ENCODE results near the gene KCNJ14. TPM values are rescaled to one million over a fixed set of nuclear protein-coding genes. Genes with fewer than 3 reads are reported as not detected.

The KCNJ14 gene
- total RNA-seq, 1 donor from 2014 or later, result 1.2 TPM

DNA sequence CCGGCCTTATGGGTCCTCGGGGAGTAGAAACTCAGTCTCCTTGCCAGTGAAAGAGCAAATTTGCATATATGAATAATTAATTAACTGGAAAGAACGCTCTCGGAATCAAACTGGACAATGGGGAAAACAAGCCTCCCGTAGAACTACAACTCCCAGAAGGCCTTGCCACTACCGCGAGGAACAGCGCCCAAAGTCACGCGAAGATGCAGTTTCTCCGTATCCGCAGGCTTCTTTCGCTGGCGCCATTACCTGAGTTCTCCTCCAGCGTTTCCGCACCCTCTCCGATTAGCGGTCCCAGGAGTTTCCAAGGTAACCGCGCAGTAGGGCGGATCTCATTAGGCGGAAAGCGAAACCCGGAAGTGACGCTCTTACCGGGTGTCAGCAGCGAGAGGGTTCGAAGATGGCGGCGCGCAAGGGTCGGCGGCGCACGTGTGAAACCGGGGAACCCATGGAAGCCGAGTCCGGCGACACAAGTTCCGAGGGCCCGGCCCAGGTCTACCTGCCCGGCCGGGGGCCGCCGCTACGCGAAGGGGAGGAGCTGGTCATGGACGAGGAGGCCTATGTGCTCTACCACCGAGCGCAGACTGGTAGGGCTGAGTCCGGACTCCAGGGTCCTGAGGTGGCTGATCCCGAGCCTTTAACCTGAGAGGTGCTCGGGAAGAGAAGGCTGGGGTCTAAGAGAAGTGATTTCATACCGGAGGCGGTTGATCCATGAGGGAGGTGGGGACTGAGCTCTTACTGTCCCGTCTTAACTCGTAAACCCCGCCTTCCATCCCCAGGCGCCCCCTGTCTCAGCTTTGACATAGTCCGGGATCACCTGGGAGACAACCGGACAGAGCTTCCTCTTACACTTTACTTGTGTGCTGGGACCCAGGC, 9.5 kb upstream of the KCNJ14 start, which contains the start of gene GRWD1:
GRWD1 (plus strand) TSS at position 378 of the 876 bp plus-strand sequence; CDS start at position 401, 23 bp downstream.
- DNase-seq, result peak; percentile 92

DNA sequence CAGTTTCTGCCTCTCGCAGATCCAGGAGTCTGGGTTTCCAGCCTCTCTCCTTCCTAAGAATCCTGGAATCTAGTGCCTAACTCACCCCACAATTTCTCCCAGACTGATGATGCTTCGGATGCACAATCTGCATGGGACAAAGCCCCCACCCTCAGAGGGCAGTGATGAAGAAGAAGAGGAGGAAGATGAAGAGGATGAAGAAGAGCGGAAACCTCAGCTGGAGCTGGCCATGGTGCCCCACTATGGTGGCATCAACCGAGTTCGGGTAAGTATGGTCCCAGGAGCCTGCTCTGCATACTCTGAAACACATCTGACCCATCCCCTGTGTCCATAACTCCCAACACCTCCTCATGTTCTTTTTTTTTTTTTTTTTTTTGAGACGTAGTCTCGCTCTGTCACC, 8.8 kb upstream of the KCNJ14 start:
- DNase-seq, result no peak

DNA sequence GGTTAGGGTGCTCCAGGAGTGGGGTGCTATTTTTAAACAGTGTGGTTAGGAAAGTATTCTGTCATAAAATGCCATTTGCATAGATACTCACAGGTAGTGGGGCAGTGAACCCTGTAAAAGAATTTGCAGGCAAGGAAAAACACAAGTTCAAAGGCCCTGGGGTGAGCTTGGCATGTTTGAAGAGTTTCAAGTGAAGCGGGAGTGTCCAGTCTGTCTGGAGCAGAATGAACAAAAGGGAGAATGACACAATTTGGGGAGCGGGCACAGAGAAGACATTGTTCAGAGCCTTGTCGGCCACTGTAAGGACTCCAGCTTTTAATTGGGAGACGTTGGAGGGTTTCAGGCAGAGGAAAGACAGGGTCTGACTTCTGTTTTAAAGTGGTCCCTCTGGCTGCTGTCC, 6.8 kb upstream of the KCNJ14 start:
- no peak for DNase-seq

DNA sequence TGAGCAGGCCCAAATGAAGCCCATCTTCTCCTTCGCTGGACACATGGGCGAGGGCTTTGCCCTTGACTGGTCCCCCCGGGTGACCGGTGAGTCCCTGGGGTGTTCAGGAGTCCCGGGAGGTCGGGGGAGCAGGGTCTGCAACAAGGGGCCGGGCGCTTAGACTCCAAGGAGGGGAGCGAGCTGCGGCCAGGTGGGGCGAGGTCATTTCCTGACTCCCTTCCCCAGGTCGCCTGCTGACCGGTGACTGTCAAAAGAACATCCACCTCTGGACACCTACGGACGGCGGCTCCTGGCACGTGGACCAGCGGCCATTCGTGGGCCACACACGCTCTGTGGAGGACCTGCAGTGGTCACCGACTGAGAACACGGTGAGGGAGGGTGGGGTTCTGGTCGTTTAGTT, 4.9 kb upstream of the KCNJ14 start:
- no peak for DNase-seq

DNA sequence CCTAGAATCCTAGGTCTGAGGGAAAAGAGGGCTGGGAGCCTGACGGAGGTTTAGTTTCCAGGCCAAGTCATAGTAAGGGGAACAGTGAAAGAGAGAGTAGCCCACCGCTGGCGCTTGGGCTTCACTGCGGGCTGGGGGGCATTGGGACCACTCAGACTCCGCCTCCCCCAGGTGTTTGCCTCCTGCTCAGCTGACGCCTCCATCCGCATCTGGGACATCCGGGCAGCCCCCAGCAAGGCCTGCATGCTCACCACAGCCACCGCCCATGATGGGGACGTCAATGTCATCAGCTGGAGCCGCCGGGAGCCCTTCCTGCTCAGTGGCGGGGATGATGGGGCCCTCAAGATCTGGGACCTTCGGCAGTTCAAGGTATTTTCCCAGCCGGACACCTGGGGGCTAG, 4.5 kb upstream of the KCNJ14 start:
- DNase-seq, result no peak

DNA sequence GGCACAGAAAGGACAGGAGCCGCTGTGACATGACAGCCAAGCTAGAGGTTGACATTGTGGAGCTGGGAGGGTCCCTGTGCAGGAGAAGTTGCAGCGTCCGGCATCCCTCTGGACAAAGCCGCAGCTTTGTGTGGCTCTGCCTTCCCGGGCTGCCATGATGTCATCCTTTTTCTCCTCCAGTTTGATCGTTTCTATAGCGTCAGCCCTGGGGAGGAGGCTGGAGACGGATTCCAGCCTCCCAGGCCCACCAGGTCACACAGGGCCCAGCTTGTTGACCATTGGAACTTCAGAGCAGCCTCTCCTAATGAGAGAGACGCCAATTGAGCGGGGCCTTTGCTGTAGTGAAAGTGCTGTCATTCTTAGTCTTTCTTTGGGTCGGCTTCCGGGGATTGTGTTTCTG, 3.8 kb upstream of the KCNJ14 start:
- no peak for DNase-seq

DNA sequence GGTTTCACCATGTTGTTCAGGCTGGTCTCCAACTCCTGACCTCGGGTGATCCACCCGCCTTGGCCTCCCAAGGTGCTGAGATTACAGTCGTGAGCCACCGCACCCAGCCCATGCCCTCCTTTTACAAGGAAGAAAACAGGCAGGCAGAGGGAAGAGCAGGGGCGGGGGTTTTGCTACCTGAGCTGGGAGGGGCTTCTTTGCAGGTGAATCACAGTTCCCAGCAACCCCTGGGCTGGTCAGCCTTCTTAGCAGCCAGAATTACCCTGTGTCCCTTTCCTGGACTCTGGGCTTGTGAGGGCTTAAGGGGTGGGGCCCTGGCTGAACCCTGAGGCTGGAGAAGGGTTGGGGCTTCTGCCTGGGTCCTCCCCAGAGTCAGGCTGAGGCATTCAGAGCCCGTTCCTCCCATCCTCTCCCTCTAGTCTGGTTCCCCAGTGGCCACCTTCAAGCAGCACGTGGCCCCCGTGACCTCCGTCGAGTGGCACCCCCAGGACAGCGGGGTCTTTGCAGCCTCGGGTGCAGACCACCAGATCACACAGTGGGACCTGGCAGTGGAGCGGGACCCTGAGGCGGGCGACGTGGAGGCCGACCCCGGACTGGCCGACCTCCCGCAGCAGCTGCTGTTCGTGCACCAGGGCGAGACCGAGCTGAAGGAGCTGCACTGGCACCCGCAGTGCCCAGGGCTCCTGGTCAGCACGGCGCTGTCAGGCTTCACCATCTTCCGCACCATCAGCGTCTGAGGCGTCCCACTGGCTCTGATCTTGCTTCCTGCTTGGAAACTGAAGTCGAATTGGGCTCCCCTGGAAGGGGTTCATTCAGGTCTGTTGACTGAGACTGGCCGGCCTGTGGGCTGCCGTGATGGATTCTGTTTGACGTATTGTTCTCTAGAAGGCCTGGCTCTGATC, 2.8 kb upstream of the KCNJ14 start:
- DNase-seq, result no peak

DNA sequence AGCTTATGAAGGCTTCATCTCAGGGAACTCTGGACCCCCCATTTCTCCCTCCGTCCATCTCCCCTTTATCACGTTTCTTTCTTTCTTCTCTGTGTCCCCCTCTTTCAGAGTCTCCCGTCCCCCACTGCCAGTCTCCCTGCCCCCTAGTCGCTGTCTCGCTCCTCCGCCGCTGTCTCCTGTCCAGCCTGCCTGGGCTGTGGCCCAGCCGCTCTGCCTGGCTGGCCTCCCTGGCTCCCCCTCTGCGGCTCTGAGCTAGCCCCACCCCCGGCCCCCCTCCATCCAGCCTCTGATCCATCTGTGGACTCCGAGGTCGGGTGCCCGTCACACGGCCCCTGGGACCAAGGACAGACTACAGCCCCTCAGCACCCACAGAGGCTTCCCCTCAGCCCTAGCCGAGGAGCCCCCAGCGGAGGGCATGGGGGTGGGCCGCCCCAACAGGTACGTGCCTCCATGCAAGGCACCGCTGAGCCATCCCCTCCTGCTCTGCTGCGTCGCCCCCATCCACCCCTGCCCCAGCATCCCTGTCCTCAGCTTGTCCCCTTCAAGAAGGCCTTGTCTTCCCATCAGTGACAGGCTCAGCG, 1.1 kb upstream of the KCNJ14 start:
- no peak for DNase-seq

DNA sequence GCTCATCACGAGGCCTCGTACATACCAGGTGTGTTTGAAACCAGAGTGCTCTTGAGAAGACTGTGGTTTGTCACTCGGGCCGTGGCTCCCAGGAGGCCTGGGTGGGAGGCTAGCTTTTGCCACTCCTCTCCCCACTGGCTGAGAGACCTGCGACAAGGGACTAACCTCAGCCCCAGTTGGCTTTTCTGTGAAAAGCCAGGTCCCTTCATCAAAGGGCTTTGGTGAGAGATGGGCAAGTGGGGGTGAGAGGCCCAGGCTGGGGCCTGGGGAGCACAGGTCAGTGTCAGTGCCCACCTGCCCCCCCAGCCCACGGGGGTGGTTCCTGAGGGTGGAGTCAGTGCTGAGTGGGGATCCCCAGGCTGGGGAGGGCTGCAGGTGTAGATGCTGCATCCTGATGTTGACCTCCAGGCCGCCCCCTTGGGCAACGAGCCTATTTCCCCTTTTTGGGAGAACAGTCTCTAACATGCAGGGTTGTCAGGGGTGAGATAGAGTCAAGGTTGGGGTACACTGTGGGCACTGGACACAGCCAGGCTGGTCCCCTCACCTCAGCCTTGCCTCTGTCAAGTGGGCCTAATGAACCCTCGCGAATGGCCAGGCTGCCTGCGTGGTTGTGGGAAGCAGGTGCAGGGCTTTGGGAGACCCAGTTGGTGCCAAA, 661 bp downstream of the KCNJ14 start:
- DNase-seq, result no peak

DNA sequence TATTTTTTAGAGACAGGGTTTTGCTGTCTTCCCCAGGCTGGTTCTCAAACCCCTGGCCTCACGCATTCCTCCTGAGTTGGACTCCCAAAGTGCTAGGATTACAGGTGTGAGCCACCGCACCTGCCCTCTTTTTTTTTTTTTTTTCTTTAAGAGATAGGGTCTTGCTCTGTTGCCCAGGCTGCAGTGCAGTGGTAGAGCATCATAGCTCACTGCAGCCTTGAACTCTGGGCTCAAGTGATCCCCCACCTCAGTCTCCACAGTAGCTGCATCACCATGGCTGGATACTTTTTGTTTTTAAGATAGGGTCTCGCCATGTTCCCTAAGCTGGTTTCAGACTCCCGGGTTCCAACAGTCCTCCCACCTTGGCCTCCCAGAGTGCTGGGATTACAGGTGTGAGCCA, 1.5 kb downstream of the KCNJ14 start:
- no peak for DNase-seq

DNA sequence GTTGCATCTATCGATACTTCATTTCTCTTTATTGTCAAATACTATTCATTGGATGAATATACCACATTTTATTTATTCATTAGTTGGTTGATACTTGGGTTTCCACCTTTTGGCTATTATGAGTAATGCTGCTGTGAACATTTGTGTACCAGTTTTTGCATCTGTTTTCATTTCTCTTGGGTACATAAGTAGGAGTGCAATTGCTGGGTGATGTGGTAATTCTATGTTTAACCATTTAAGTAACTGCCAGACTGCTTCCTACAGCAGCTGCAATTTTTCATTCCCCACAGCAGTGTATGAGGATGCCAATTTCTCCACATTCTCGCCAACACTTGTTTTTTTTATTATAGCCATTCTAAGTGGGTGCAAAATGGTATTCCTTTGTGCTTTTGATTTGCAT, 2.6 kb downstream of the KCNJ14 start:
- DNase-seq, result peak; percentile 23

DNA sequence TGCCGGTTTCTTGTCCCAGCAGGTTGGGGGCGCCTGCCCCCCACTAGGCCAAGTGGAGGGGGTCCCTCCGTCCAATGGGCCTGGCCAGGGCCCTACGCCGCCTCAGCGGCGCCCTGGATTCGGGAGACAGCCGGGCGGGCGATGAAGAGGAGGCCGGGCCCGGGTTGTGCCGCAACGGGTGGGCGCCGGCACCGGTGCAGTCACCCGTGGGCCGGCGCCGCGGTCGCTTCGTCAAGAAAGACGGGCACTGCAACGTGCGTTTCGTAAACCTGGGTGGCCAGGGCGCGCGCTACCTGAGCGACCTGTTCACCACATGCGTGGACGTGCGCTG, 6.2 kb downstream of the KCNJ14 start:
- no peak for DNase-seq

DNA sequence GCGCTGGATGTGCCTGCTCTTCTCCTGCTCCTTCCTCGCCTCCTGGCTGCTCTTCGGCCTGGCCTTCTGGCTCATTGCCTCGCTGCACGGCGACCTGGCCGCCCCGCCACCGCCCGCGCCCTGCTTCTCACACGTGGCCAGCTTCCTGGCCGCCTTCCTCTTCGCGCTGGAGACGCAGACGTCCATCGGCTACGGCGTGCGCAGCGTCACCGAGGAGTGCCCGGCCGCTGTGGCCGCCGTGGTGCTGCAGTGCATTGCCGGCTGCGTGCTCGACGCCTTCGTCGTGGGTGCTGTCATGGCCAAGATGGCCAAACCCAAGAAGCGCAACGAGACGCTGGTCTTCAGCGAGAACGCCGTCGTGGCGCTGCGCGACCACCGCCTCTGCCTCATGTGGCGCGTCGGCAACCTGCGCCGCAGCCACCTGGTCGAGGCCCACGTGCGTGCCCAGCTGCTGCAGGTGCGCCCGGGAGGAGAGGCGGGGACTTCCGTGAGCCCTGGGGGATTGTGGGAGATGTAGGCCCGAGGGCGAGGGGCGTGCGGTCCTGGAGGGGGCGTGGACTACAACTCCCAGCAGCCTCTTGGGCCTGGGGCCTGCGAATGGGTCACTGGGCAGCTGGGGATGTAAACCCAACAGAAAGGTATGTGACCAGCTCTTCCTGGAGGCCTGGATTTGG, 6.7 kb downstream of the KCNJ14 start:
- no peak for DNase-seq

DNA sequence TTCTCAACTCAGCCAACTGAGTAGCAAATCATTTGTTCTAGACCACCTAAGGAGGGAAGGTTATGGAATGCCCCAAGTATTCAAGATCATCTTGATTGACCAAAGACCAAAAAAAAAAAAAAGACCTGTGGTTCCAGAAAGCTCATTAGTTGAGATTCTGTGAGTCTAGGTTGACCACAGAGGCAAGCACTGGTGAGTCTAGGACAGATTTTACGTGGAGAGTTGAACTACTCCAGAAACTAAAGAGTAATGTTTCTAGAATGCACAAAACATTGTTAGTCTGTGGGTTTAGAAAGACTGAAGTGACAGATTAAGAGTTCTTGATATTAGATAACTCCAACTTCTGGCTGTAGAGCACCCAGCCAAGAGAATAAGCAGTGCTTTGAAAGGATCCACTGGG, 9.8 kb downstream of the KCNJ14 start:
- DNase-seq, result no peak

DNA sequence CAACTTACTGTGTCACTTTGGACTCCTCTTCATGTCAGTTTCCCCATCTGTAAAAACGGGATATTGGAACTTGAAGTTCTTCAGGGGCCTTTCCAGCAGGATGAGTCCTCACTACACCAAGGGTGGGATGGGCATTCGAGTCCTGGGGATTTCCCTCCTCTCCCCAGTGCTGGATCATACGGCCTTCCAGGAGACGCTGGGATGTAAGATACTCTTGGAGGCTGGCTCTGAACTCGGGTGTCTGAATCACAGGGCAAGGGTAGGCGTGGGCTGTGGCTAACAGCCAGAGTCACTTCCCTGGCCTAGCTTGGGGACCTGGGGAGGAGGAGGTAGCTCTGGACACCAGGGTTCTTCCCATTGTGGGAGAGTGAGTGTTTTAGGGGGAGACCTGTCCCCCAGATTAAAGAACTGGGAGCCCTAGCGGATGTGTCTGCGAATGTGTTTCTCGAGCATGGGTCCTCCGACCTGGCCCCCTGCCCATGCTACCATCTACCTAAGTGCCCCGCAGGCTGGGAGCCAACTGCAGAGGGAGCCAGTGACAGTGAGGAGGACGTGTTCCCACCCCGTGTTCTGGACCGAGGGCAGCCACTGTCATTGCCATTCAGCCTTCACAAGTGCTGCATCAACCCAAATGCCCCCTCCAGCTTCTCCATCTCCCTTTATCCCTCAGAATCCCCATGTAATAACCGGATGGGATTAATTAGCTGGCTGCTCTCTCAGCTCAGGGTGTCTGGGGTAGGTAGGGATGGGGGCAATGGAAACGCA, 11.4 kb downstream of the KCNJ14 start:
- no peak for DNase-seq

DNA sequence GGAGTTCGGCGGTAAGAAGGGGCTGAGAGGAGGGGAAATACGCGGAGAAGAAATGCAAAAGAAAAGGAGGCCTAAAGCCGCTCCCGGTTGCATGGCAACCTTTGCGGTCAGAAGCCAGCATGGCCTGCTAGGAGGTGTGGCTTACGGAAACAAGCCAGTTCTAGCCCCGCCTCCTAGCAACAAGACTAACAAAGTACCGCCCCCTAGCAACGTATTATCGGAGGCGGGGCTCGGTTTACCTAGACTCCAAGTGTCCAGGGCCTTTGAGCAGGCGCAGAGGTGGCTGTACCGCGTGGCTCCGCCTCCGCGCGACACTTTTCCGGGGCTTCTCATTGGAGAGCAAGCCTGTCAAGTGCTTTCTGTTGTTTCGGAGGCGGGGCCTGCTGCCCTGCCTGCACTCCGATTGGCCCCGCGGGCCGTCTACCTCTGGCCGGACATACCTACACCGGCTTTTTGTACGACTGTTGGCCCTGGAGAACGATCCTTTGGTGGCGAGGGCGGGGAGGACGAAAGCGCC, 13.5 kb downstream of the KCNJ14 start:
- peak; percentile 100 for DNase-seq

DNA sequence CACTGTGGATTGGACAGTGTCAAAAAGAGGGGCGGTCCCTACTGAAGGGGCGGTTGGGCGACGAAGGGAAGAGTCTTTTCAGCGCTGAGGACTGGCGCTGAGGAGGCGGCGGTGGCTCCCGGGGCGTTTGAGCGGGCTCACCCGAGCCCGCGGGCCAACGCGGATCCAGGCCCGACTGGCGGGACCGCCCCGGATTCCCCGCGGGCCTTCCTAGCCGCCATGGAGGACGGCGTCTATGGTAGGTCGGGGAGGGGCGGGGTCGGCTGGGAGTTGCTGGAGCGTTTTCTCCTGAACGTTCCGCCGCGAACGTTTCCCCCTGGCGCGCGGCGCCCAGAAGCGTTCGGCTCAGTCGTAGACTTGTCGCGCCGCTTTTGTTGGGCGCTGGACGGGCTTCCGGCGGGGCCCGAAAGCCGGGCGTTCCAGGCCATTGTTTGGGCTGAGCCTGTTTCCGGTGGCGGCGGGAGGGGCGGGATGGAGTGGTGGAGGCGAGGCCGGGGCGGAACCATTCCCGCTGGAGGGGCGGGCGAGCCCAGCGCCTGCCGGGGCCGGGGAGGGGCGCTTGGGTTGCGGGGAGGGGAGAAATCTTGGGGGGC, 14.0 kb downstream of the KCNJ14 start, which contains the start of gene CYTH2:
CYTH2 (plus strand) TSS at position 81 of the 593 bp plus-strand sequence; CDS start at position 220, 139 bp downstream.
- peak; percentile 66 for DNase-seq

DNA sequence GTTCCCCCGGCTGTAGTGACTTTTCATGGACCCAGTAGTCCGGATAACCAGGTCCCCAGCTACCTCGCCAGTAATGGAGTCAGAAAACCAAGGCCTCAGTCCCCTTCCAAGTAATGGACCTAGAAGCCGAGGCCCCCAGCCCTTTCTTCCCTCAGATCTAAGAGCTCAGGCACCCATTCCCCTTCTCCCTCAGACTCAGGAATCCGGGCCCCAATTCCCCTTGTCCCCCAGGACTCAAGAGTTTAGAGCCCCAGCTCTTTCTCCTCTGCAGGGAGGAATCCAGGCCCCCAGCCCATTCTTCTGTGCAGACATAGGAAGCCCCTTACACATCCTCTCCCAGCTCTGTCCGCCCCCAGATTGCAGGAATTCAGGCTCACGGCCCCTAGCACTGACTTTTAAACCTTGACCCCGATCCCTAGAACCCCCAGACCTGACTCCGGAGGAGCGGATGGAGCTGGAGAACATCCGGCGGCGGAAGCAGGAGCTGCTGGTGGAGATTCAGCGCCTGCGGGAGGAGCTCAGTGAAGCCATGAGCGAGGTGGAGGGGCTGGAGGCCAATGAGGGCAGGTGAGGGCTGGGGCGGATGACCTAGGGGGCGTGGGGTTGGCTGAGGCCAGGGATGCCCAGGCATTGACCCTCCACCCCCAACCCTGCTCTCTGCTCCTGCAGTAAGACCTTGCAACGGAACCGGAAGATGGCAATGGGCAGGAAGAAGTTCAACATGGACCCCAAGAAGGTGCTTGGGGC, 14.7 kb downstream of the KCNJ14 start:
- DNase-seq, result no peak

DNA sequence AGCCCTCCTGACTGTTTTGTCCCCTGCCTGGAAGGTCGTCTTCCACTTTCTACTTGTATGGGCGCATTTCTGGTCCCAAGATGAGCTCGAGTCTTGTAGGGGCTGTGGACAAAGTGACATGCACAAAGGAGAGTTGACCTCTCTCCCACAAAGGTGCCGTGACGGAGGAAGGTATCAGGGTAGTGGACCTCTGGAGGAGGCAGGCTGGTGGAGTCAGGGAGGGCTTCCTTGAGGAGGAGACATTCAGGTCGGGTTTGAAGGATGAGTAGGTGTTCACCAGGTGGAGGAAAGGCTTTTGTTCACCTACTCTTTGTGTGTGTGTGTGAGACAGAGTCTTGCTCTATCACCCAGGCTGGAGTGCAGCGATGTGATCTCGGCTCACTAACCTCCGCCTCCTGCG, 15.5 kb downstream of the KCNJ14 start:
- DNase-seq, result no peak

DNA sequence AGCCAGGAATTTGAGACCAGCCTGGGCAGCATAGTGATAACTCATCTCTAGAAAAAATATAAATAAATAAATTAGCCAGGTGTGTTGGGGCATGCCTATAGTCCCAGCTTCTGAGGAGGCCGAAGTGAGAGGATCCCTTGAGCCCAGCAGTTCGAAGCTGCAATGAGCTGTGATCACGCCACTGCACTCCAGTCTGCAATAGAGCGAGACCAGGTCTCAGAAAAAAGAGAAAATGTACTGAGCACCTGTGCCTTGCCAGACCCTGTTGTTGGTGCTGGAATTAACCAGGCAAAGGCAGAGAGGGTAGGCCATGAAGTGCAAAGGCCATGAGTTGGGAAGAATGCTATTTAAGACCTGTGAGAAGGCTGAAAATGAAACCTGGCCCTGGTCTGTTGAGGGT, 16.5 kb downstream of the KCNJ14 start:
- DNase-seq, result no peak

Data from skin of body (tissue), 2 donors.